ENCODE measurements around the gene PSMB7.
"Not testable (repeated sequence)": the region's sequence is repeated elsewhere in the genome, so short reads cannot be mapped to it uniquely, and the experiment has no call there.

PSMB7 gene

DNA sequence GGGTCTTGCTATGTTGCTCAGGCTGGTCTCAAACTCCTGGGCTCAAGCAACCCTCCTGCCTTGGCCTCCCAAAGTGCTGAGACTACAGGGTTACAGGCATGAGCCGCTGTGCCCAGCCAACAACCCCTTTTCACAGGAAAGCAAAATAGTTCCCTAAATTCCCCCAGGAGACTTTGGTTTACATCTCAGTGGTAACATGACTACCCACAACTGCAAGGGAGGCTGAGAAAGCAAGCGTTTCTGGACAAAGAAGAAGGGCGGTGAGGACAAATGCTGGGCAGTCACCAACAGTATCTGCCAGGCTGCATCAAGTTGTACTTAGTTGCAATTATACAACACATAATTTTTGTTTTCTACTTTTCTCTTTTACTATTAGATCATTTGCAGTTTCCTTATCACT lies 27.6 kb upstream of the PSMB7 start:
- DNase-seq (ENCODE audit: low read depth) = no peak

DNA sequence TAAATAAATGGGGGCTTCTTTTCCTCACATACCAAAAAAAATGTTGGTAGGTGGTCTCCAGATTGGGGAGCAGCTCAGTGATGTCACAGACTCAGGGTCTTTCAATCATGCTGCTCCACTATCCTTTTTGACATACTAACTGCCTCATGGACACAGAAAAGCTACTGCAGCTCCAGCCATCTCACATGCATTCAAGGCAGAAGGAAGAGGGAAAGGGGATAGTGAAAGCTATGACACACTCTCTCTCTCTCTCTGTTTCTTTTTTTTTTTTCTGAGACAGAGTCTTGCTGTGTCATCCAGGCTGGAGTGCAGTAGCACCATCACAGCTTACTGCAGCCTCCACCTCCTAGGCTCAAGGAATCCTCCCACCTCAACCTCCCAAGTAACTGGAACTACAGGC lies 27.1 kb upstream of the PSMB7 start:
- no peak for DNase-seq (ENCODE audit: low read depth)

GRCh38 chr9:124441291-124441690 lies 26.0 kb upstream of the PSMB7 start:
- no peak for DNase-seq (ENCODE audit: low read depth)

DNA sequence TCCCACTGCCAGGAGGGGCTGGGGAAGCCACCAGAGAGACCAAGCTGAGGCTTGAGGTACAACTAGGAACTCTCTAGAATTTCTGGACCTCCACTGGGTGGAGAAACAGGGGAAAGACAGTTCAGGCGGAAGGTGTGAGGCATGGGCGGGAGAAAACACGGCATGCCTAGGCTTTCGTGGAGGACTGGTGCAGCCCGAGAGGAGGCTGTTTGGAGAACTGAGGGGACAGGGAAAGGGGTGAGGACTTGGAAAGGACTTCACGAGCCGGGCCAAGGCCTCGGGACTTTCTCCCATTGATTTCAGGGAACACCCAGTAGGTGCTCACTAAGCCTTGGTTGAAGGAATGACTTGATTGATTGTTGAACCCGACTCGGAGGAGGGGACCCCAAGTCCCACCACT lies 25.5 kb upstream of the PSMB7 start:
- DNase-seq (ENCODE audit: low read depth) = no peak

DNA sequence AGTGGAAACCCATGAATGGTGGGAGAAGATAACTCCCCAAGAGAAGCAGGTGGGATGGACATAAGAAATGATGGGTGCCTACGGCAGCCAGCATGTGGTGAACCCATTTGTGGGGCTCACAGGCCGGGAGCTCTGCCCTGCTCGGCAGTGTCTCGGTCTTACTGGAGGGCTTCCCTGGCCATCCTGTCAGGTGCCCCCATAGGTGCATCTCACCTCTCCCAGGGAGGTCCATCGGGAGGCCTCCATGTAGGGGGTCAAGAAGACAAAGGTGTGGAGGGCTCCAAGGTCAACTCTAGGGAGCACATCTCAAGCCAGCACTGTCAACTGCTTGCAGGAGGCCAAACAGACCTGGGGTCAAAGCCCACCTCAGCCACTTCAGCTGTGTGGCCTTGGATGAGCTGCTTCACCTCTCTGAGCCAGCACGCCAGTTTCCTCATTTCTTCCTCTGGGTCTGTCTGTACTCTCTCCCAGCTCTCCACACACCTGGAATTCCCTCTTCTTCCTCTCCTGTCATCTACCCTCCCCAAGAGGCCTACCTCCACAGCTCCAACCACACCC lies 24.5 kb upstream of the PSMB7 start:
- DNase-seq (ENCODE audit: low read depth) = no peak

DNA sequence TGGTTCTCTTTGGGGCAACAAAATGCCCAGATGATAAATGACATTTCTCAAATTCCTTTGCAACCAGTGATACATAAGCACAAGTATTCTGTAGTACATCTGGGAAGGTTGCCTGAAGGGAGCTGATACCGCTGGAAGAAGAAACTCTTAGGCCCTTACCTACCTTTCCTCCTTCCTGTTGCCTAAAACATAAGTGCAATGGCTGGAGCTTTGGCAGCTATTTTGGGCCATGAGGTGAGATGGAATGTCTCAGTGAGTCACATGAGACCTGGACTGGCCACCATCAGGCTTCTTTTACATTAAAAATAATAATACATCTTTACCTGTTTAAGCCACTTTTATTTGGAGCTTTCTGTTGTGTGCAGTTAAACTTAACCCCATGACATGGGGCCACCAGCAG lies 23.8 kb upstream of the PSMB7 start:
- no peak for DNase-seq (ENCODE audit: low read depth)

GRCh38 chr9:124438091-124438490 lies 22.8 kb upstream of the PSMB7 start:
- DNase-seq (ENCODE audit: low read depth) = no peak

- no peak for DNase-seq (ENCODE audit: low read depth)
Measured at GRCh38 chr9:124437086-124437485, 21.8 kb upstream of the PSMB7 start.

DNA sequence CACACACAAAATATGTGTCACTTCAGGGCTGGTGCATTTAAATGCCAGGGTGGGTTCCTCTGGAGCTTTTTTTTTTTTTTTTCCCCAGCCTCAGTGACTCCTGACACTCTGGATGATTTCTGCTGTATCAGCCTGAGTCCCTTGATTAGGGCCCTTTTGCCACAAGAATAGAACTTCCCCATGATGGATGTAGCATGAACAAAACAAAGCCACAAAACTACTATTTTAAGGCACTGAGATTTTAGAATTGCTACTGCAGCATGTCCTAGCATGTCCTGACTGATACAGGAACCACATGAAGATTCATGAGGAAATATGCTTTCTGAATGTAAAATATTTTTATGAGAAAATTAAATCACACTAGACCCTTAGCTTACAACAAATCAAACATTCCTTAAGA lies 21.1 kb upstream of the PSMB7 start:
- no peak for DNase-seq (ENCODE audit: low read depth)

DNA sequence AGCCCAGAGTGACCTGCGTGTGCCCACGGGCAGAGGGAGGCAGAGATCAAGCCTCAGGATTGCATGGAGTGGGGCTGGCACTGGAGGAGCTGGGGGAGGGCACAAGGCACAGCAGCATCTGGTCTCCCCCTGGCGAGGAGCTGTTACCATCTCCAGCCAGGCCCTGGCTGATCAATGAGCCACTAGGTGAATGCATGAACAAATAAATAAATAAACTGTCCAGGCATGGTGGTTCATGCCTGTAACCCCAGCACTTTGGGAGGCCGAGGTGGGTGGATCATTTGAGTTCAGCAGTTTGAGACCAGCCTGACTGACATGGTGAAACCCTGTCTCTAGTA lies 14.3 kb upstream of the PSMB7 start:
- no peak for DNase-seq (ENCODE audit: low read depth)

DNA sequence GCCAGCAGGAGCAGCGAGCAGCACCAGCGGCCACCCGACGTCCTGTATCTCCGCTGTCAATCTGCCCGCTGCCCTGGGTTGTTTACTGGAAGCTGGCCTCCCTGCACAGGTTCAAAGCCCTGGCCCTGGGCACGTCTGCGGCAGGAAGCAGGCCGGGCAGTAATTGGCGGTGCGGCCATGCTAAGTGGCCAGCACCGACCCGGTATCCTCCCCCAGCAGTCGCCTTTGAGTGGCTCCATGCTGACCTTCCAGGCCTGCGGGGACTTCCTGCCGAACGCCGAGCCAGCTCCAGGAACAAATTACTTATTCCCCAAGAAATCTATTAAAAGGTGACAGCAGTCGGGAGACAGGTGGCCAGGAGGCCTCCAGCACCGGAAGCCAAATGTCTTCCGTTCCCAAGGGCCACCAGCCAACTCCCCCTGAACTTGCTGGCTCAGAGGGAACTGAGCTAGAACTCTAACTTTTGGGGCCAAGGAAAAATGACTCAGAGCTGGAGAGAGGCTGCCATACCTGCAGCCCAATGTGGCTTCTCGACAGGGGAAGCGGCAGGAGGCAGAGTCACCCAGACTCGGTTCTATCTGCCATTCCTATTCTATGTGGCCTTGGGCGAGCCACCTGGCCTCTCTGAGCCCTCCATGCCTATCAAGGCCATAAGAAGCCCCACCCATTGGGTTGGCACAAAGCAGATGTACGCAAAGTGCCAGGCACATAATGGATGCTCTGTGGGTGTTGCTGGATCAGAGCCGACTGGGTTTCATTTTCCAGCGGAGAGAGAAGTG lies 13.7 kb upstream of the PSMB7 start:
- no peak for DNase-seq (ENCODE audit: low read depth)

DNA sequence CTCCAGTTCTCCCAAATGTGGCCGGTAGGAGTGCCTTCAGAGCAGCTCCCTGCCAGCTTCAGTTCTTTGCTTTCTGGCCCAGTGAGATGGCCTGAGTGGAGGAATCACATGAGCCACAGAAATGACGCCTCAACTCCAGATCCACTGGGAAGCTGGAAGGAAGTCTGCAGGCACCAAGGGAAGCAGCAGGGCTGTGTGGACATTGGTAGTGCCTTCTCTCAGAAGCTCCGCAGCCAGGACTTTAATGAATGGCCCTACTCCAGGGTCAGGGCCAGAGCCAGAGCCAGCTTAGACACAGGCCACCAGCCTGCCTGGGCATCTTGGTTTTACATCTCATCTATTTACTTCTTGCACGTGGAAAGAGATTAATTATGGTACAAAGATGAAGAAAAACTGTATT lies 12.0 kb upstream of the PSMB7 start:
- no peak for DNase-seq (ENCODE audit: low read depth)

GRCh38 chr9:124426361-124426760 lies 11.1 kb upstream of the PSMB7 start:
- no peak for DNase-seq (ENCODE audit: low read depth)

GRCh38 chr9:124425733-124426132 lies 10.5 kb upstream of the PSMB7 start:
- not testable (repeated sequence) for DNase-seq (ENCODE audit: low read depth)

GRCh38 chr9:124423591-124423990 lies 8.3 kb upstream of the PSMB7 start:
- no peak for DNase-seq (ENCODE audit: low read depth)

DNA sequence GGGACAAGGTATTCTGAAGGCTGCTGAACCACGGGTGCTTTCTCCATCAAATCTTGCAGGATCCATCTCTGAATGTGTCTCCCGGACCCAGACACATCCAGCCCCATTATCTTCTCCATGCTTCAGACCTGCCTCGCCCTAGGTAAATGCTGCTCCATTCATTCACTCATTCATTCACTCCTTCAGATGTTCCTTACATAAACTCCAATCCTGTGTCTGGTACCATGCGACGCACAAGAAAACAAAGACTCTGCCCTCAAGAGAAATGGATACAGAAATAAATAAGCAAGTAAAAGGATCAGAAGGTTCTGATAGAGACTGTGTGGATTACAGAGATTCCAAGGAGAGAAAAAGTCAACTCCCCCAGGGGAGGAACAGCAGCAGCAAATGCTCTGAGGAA lies 7.9 kb upstream of the PSMB7 start:
- DNase-seq (ENCODE audit: low read depth) = no peak

DNA sequence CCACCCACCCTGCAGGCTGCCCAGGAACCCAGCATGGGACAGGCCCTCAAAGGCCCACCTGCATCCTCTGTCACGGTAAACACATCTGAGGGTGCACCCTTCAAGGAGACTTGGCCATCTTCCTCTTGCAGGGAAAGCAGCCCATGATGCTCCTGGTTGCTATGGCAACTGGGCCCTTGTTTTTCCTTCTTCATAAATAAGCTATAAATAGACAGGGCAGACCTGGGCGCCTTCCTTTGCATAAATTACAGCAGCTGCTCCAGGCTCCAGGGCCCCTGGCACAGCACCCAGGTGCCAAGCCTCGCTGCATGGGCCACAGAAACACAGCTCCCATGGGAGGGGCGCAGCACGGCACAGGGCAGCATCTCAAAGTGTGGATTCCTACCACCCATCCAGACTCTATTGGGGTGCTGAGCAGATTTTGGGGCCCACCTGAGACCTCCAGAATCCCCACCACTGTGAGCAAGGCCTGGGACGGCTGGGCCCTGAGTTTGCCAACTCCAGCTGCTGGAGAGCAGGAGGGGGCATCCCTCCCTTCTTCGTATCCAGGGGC lies 5.8 kb upstream of the PSMB7 start:
- DNase-seq (ENCODE audit: low read depth) = no peak

- DNase-seq (ENCODE audit: low read depth) = no peak
Measured at GRCh38 chr9:124419832-124420489, 4.7 kb upstream of the PSMB7 start.

- no peak for DNase-seq (ENCODE audit: low read depth)
Measured at GRCh38 chr9:124415852-124416484, 726 bp upstream of the PSMB7 start.

- peak; percentile 42 for DNase-seq (ENCODE audit: low read depth)
Measured at GRCh38 chr9:124414612-124415011, 630 bp downstream of the PSMB7 start.

- DNase-seq (ENCODE audit: low read depth) = peak; percentile 61
Measured at GRCh38 chr9:124412228-124412575, 3.0 kb downstream of the PSMB7 start.

DNA sequence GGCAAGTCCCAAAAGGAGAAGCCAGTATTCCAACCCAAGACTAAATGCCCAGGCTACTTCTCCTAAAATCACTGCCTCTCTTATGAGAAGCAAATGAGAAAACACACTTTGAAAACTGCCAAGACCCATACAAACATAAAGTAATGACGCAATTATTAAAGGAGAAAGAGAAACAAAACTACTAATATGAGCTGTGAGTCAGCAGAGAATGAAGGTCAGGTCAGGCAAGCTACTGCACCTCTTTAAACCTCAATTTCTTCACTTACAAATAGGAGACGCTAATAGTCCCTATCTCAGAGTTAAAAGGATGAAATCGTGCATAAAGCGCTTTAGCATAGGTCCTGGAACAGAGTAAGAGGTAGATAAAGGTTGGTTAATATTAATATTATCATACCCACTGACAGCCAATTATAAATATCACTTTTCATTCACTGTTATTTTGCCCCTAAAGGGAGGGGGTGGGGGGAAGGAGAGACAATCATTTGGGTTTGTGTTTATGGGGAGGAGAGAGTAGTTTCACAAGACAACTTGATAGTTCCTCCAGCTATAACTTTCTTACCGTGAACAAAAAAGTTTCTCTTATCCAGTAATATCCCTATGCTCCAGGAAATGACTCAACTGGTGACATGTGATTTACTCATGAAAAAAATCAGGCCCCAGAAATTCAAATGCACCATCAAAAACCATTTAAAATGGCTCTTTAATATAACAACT lies 3.6 kb downstream of the PSMB7 start:
- peak; percentile 89 for DNase-seq (ENCODE audit: low read depth)

Data from ELR (cell line).